HG02763 (cell line): Measurements from ENCODE around the gene KCNT1.

Experiments used
- ATAC-seq: cut with Tn5 transposase; IDR thresholded peaks from one replicate; pipeline ENCODE4 v1.9.1; 2021; ENCODE audit warnings: mild to moderate bottlenecking, moderate library complexity; ENCODE audit not compliant: unreplicated experiment

Gene KCNT1

DNA sequence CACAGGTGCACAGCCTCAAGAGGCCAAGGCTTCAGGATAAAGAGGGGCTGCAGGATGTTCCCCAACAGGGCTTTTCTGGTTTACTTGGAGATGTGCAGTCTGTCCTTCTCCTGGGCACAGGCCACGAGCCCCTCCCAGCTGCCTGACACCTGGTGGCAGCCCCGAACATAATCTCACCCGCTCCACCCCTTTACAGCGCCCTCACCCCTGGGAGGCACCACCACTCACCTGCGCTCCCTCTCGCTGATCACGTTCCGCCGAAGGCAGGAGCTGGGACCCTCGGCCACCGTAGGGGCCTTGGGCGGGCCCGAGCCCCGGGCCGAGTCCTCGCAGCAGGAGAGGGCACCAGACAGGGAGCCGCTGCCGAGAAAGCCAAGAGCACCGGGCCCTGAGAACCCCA is 3.2 kb upstream of the KCNT1 start:
- ATAC-seq = no peak

GRCh38 chr9:135699440-135699839 is 2.5 kb upstream of the KCNT1 start, which contains the start of gene SOHLH1:
TSS of gene SOHLH1 (minus strand) at chr9:135699481. CDS start at chr9:135699467, 14 bp downstream.
- no peak for ATAC-seq

GRCh38 chr9:135700525-135700924 is 1.5 kb upstream of the KCNT1 start:
- ATAC-seq = no peak

GRCh38 chr9:135701067-135701958 is 672 bp upstream of the KCNT1 start:
- ATAC-seq = no peak

- ATAC-seq = no peak
These were observed 1.7 kb downstream of the KCNT1 start for GRCh38 chr9:135703726-135704125.

DNA sequence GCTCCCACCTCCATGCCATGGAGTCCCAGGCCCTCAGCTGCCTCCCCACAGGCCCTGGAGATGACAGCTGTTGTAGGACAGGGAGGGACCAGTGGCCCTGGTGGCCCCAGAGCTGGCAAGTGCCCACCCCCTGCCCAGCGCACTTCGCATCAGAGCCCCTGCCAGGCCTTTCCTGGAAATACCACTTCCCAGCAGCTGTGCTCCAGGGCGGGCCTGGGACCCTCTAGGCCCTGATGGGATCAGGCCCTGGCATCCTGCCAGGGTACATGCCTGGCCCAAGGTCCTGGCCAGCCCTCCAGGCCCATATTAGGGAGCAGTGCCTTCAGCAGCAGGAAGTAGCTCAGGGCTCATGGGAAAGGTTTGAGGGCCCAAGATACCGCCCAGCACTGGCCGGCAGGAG is 2.5 kb downstream of the KCNT1 start:
- ATAC-seq = no peak

- no peak for ATAC-seq
These were observed 3.4 kb downstream of the KCNT1 start for GRCh38 chr9:135705376-135705775.

DNA sequence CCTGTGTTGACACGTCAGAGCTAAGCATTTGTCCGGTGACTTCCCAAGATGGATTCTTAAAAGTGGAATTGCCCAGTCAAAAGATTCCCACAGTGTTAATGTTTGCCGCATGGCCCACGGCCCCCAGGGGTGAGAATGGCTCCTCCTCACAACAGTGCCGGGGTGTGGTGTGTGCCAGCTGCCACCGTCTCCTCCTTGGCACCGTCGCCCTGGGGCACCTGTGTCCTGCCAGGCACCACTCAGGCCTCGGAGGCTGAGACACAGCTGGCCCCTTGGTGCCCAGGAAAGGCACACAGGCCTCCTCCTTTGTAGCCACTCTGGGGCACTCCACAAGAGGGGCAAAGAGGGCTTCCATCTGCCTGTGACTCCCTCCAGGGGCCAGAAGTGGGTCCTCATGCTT is 4.3 kb downstream of the KCNT1 start:
- ATAC-seq = no peak

GRCh38 chr9:135707252-135708138 is 5.5 kb downstream of the KCNT1 start:
- ATAC-seq = no peak

GRCh38 chr9:135708164-135708563 is 6.2 kb downstream of the KCNT1 start:
- ATAC-seq = no peak

DNA sequence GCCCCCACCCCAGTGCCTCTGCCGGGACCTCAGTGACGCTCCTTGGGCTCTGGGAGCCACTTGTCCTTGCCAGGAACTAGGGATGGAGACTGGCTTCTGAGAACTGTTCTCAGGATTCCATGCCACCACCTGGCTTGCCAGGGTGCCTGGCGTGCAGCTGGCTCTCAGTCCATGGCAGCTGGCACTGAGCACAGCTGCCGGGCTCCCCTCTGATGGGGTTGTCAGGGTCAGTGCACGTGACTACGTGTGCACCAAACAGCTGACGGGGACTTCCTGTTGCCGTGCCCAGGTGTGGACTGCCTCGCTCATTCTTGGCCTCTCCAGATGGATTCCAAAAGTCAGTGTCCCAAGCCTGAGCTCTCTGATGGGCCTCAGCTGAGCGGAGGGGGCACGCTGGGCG is 9.4 kb downstream of the KCNT1 start:
- ATAC-seq = no peak

DNA sequence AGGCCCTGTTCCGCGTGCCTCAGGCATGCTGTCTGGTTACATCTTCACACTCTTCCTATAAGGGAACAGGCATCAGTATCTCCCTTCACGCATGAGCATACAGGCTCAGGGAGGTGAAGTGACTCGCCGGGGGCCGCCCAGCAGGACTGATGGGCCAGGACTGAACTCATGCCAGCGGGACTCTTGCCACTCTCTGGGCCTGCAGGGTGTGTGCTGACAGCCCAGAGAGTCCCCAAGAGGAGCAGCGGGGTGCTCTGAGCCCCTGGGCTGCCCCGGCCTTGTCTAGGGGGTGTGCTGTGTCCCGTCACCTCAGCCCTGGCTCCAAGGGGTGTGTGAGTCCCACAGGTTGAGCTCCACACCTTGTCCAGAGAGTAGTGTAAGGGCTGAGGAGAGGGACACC is 9.9 kb downstream of the KCNT1 start:
- ATAC-seq = no peak

- no peak for ATAC-seq
These were observed 10.8 kb downstream of the KCNT1 start for GRCh38 chr9:135712613-135713295.

GRCh38 chr9:135714242-135715055 is 12.5 kb downstream of the KCNT1 start:
- ATAC-seq = no peak

GRCh38 chr9:135715056-135715595 is 13.1 kb downstream of the KCNT1 start:
- no peak for ATAC-seq

DNA sequence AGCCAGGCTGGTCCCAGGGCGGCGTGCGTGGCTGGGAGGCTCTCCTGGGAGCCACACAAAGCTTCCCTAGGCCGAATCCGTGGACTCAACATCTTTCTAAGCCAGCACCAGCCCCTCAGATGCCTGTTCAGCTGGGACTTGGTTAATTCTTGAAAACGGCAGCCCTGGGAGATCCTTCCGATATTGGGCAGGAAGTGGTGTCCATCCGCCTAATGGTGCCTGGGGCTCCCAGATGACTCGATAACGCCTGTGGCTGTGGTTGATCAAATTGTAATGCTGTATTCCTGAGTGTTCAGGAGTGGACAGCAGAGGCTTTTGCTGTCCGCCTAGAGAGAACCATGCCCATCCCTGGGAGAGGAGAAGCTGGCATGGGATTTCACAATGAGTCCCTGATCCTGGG is 14.1 kb downstream of the KCNT1 start:
- no peak for ATAC-seq

- ATAC-seq = no peak
These were observed 15.4 kb downstream of the KCNT1 start for GRCh38 chr9:135717410-135717809.

- no peak for ATAC-seq
These were observed 16.6 kb downstream of the KCNT1 start for GRCh38 chr9:135718616-135719015.

GRCh38 chr9:135719472-135719871 is 17.5 kb downstream of the KCNT1 start:
- ATAC-seq = no peak

DNA sequence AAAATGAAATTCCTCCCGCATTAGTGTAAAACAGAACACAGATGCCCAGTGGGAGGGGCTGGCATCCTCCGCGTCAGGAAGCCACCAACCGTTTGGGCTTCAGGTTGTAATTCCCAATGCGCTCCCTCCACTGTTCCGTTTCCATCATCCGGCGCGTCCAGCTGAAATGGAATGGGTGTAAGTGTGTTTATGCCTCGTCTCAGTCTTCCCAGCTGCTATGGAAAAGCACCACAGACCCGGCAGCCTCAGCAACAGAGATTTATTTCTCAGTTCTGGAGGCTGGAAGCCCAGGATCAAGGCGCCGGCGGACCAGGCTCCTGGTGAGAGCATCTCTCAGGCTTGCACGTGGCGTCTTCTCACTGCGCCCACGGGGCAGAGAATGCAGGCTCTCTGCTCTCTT is 20.4 kb downstream of the KCNT1 start:
- no peak for ATAC-seq
